Measurements from ENCODE around the gene PDZD8.

GRCh38 chr10:117246997-117247671, 128.1 kb downstream of the PDZD8 start:
- TF ChIP-seq EZH2 (IDR thresholded peaks at IDR 0.05; ENCODE audit: low read length, missing control alignments), result no peak
- TF ChIP-seq, protein P1, sequence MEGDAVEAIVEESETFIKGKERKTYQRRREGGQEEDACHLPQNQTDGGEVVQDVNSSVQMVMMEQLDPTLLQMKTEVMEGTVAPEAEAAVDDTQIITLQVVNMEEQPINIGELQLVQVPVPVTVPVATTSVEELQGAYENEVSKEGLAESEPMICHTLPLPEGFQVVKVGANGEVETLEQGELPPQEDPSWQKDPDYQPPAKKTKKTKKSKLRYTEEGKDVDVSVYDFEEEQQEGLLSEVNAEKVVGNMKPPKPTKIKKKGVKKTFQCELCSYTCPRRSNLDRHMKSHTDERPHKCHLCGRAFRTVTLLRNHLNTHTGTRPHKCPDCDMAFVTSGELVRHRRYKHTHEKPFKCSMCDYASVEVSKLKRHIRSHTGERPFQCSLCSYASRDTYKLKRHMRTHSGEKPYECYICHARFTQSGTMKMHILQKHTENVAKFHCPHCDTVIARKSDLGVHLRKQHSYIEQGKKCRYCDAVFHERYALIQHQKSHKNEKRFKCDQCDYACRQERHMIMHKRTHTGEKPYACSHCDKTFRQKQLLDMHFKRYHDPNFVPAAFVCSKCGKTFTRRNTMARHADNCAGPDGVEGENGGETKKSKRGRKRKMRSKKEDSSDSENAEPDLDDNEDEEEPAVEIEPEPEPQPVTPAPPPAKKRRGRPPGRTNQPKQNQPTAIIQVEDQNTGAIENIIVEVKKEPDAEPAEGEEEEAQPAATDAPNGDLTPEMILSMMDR (conservative IDR thresholded peaks at IDR 0.05 in 1 of 2, IDR thresholded peaks at IDR 0.05 in 1 of 2; ENCODE audit: low read depth in 1 of 2, low read length in 2 of 2), result no peak

Measured in fibroblast of lung (primary cell).